GM21526 (cell line): ENCODE measurements around the gene FAM90A1.
"Not testable (repeated sequence)": the region's sequence is repeated elsewhere in the genome, so short reads cannot be mapped to it uniquely, and the experiment has no call there.

Source experiments
- ATAC-seq: cut with Tn5 transposase; IDR thresholded peaks from one replicate; pipeline ENCODE4 v1.9.1; 2021; ENCODE audit warnings: moderate library complexity; ENCODE audit not compliant: unreplicated experiment, low FRiP score

FAM90A1 gene

GRCh38 chr12:8233935-8234495 lies 6.6 kb upstream of the FAM90A1 start:
- not testable (repeated sequence) for ATAC-seq

- not testable (repeated sequence) for ATAC-seq
Observed at GRCh38 chr12:8233300-8233855, 6.0 kb upstream of the FAM90A1 start.

- not testable (repeated sequence) for ATAC-seq
Observed at GRCh38 chr12:8231666-8232608, 4.5 kb upstream of the FAM90A1 start.

GRCh38 chr12:8231049-8231448 lies 3.6 kb upstream of the FAM90A1 start:
- not testable (repeated sequence) for ATAC-seq

GRCh38 chr12:8229486-8229885 lies 2.1 kb upstream of the FAM90A1 start:
- ATAC-seq, result not testable (repeated sequence)

- ATAC-seq, result not testable (repeated sequence)
Observed at GRCh38 chr12:8228607-8229006, 1.2 kb upstream of the FAM90A1 start.

GRCh38 chr12:8227732-8228077 lies 287 bp upstream of the FAM90A1 start:
- not testable (repeated sequence) for ATAC-seq

GRCh38 chr12:8226355-8226754 lies 1.1 kb downstream of the FAM90A1 start:
- ATAC-seq, result no peak

GRCh38 chr12:8224782-8225181 lies 2.6 kb downstream of the FAM90A1 start:
- not testable (repeated sequence) for ATAC-seq

GRCh38 chr12:8223646-8224045 lies 3.8 kb downstream of the FAM90A1 start:
- not testable (repeated sequence) for ATAC-seq

- ATAC-seq, result not testable (repeated sequence)
Observed at GRCh38 chr12:8222303-8222702, 5.1 kb downstream of the FAM90A1 start.

- ATAC-seq, result not testable (repeated sequence)
Observed at GRCh38 chr12:8221844-8222243, 5.6 kb downstream of the FAM90A1 start.

GRCh38 chr12:8221375-8221774 lies 6.0 kb downstream of the FAM90A1 start:
- ATAC-seq, result not testable (repeated sequence)

- not testable (repeated sequence) for ATAC-seq
Observed at GRCh38 chr12:8218711-8219382, 8.6 kb downstream of the FAM90A1 start.

- not testable (repeated sequence) for ATAC-seq
Observed at GRCh38 chr12:8197685-8198308, 29.6 kb downstream of the FAM90A1 start.

- ATAC-seq, result not testable (repeated sequence)
Observed at GRCh38 chr12:8188088-8188487, 39.3 kb downstream of the FAM90A1 start.

GRCh38 chr12:8184206-8184605 lies 43.2 kb downstream of the FAM90A1 start:
- ATAC-seq, result not testable (repeated sequence)

GRCh38 chr12:8183346-8183745 lies 44.1 kb downstream of the FAM90A1 start:
- ATAC-seq, result not testable (repeated sequence)

- not testable (repeated sequence) for ATAC-seq
Observed at GRCh38 chr12:8182923-8183322, 44.5 kb downstream of the FAM90A1 start.

GRCh38 chr12:8181271-8181670 lies 46.1 kb downstream of the FAM90A1 start:
- ATAC-seq, result not testable (repeated sequence)
